AG09319 (cell line): Measurements from ENCODE around the gene DUSP6.

ENCODE experiments used
- DNase-seq: peaks from one replicate; pipeline ENCODE4 v3.0.0-alpha.2; 2010; ENCODE audit warnings: low read depth; ENCODE audit errors: extremely low read depth
- TF ChIP-seq, protein P1 (sequence below): IDR thresholded peaks from 2 replicates; pipeline ENCODE4 v1.5.1; 2011; ENCODE audit warnings: low read depth, mild to moderate bottlenecking, inconsistent platforms, low read length, moderate library complexity

The DUSP6 gene

DNA sequence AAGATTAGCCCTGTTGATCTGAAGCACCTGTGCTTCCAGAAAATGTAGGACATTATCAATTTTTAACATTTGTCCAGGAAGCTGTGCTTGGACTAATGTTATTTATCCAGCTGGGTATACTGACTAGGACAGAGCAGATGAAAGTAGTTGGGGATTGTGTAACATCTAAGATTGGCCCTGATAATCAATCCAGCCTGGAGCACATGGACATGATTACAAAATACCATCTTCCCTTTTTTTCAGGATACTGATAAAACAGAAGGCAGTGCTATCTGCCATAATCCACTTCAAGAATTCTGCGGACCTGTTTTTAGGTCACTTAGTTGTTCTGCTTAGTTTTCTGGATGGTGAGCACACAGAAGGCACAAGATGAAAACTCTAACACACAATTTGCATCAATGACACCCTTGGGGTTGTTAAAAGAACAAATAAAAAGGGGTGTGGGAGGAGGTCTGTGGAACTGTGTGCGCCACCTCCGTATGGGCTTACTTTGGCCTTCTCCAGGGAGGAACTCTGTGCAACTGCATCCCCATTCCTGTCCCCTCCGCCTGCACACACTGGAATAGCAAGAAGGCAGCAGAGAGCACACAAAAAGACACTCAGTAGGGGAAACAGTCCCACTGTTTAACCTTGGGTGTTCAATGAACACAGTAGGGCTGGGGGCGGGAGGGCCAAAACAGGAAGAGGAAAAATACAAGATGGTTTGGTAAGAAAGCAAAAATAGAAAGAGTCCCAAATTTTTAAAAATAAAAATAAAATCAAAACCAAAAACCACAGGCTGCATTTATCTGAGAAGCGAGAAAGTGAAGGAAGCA, 31.1 kb upstream of the DUSP6 start:
- peak; percentile 46 for DNase-seq
- TF ChIP-seq, protein P1, sequence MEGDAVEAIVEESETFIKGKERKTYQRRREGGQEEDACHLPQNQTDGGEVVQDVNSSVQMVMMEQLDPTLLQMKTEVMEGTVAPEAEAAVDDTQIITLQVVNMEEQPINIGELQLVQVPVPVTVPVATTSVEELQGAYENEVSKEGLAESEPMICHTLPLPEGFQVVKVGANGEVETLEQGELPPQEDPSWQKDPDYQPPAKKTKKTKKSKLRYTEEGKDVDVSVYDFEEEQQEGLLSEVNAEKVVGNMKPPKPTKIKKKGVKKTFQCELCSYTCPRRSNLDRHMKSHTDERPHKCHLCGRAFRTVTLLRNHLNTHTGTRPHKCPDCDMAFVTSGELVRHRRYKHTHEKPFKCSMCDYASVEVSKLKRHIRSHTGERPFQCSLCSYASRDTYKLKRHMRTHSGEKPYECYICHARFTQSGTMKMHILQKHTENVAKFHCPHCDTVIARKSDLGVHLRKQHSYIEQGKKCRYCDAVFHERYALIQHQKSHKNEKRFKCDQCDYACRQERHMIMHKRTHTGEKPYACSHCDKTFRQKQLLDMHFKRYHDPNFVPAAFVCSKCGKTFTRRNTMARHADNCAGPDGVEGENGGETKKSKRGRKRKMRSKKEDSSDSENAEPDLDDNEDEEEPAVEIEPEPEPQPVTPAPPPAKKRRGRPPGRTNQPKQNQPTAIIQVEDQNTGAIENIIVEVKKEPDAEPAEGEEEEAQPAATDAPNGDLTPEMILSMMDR: no peak

DNA sequence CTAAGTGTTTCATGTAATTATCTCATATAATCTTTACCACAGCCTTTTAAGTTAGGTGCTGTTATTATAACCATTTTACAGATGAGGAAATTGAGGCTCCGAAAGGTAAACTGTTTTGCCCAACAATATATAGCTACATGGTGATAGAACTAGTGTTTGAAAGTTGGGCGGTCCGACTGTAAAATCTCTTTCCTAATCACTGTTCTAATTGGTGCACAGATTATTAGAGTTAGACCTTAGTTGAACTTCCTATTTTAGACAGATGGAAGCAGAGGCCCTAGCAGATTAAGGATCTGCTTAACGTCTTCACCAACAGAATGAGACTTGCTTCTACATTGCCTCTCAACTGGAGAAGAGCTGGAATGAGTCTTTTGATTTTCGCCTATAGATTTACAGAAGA, 30.0 kb upstream of the DUSP6 start:
- TF ChIP-seq, protein P1: no peak
- no peak for DNase-seq

DNA sequence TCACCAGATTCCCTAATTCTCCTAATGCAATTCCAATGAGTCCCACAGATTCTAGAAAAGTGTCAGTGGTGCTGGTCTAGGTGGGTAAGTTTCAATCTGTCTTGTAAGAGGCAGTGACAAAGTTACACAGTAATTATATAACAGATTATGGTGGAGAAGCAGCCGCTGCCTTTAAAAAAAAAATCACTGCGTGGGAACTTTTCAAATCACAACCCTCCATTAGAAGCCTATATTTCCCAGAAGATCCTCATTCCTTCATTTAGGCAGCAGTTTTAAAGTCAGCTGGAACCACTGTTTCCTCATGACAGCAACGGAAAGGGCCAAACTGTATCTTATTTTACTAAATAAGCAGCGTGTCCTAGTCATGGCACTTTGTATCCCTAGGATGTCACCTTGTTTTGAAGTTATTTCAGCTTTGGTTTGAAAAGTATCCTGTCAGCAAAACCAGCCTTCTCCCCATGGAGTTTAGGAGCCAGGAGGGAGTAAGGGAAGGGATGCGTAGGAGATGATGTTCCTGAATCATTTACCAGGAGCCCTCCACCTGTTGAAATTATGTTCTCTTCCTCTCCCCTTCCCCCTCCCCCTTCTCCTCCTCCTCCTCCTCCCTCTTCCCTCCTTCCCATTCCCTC, 27.7 kb upstream of the DUSP6 start:
- DNase-seq: no peak

DNA sequence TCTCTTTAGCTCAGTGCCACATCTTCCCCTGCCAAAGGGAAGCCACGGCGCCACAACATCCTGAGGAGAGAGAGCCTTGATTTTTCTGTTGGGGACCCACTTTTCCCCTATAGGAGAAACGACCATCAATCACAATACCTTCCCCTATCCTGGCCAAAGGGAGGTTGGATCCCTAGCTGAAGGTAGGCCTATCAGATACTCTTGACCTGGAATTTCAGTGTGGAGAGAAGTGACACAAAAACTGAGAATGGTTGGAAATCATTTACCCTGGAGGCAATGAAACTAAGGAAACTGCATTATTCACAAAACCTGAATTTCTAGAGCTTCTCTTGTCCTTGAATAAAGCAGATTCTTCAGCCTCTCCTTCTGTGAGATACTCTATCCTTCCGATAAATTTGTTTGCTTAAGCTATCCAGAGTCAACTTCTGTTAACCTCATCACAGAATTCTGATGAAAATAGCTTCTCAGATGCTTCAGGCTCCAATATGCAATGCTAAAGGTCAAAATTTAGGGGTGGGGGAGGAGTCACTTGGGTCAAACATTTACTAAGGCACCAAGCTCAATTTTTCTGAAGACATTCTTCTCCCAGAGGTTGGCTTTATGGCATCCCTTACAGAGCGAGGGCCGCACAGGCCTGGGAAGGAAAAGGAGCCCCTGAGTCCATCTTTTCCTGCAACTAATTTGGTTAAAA, 27.0 kb upstream of the DUSP6 start:
- TF ChIP-seq, protein P1: no peak
- no peak for DNase-seq

More for the DNA sequence above, 27.7 kb upstream of the DUSP6 start:
- TF ChIP-seq, protein P1: no peak

DNA sequence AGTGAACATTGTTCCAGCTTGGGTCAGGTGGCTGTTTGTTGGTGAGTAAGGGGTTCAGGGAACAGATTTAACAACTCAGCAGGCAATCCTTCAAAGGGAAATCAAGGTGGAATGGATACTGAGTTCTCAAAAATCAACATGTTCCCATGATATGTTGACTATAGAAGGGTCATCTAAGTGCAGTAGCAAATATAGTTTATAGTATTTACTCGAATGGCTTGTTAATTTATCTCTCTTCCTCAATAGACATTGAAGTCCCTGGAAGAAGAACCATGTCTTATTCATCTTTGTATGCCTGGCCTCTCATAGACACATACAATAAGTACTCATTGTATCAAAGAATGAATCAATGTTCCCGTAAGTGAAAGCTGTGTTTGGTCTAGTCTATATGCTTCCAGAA, 24.5 kb upstream of the DUSP6 start:
- no peak for DNase-seq
- TF ChIP-seq, protein P1: no peak

DNA sequence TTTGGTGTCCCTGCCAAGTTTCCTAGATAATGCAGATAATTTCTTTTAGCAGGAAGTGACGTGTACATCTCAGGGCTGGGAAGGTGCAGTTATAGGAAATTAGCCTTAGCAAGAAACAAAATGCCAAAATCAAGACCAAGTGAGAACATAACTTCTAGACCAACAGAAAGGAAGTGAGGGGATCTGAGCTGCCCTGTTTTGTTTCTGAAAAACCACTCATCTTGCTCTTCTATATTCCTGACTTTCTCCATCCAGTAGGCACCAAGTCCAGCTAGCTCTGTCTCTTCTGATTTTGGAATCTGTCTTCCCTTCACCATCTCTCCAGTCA, 23.9 kb upstream of the DUSP6 start:
- DNase-seq: no peak
- TF ChIP-seq, protein P1: no peak
